ENCODE measurements around the gene LAMA2. TPM values are rescaled to one million over a fixed set of nuclear protein-coding genes. Genes with fewer than 3 reads are reported as not detected.

LAMA2 gene
- total RNA-seq, 4 donors from 2014 or later: 15.4 to 55.3 (median 38.7) TPM

GRCh38 chr6:128888444-128889175, 5.7 kb downstream of the LAMA2 start:
- TF ChIP-seq CTCF (IDR thresholded peaks at IDR 0.05) (no peak), POLR2A (IDR thresholded peaks at IDR 0.05) (no peak)
- Histone ChIP-seq H3K36me3 (no peaks in the 10 kb centered on the region), H3K9me3 (no peaks in the 10 kb centered on the region), H3K27me3 (no peaks in the 10 kb centered on the region), H3K27ac (no peak overlapping the region), H3K4me3 (no peak overlapping the region), H3K4me1 (no peaks in the 10 kb centered on the region)
- DNase-seq: no peak

- no peak overlapping the region for H3K27ac ChIP-seq
- no peak overlapping the region for H3K4me3 ChIP-seq
Measured at GRCh38 chr6:128889870-128890269, 6.9 kb downstream of the LAMA2 start.

GRCh38 chr6:128892079-128892478, 9.1 kb downstream of the LAMA2 start:
- TF ChIP-seq POLR2A (IDR thresholded peaks at IDR 0.05) (no peak), CTCF (IDR thresholded peaks at IDR 0.05) (no peak)
- H3K9me3 ChIP-seq: no peaks in the 10 kb centered on the region
- H3K4me3 ChIP-seq: no peak overlapping the region
- H3K27me3 ChIP-seq: no peaks in the 10 kb centered on the region
- no peaks in the 10 kb centered on the region for H3K36me3 ChIP-seq
- no peak overlapping the region for H3K27ac ChIP-seq
- no peak for DNase-seq
- H3K4me1 ChIP-seq: no peaks in the 10 kb centered on the region

More at GRCh38 chr6:128889870-128890269, 6.9 kb downstream of the LAMA2 start:
- no peak for TF ChIP-seq POLR2A (IDR thresholded peaks at IDR 0.05)
- TF ChIP-seq CTCF (IDR thresholded peaks at IDR 0.05): no peak
- Histone ChIP-seq H3K9me3 (no peaks in the 10 kb centered on the region), H3K36me3 (no peaks in the 10 kb centered on the region), H3K27me3 (no peaks in the 10 kb centered on the region), H3K4me1 (no peaks in the 10 kb centered on the region)
- no peak for DNase-seq

GRCh38 chr6:128899341-128900050, 16.6 kb downstream of the LAMA2 start:
- DNase-seq: no peak
- TF ChIP-seq POLR2A (IDR thresholded peaks at IDR 0.05): no peak
- no peak for TF ChIP-seq CTCF (IDR thresholded peaks at IDR 0.05)
- Histone ChIP-seq H3K4me1 (no peaks in the 10 kb centered on the region), H3K36me3 (no peaks in the 10 kb centered on the region), H3K4me3 (no peak overlapping the region), H3K27me3 (no peaks in the 10 kb centered on the region), H3K9me3 (no peaks in the 10 kb centered on the region), H3K27ac (no peak overlapping the region)

- no peaks in the 10 kb centered on the region for H3K9me3 ChIP-seq
- H3K4me3 ChIP-seq: no peak overlapping the region
- no peak for DNase-seq
- no peaks in the 10 kb centered on the region for H3K27me3 ChIP-seq
- H3K4me1 ChIP-seq: no peaks in the 10 kb centered on the region
- TF ChIP-seq POLR2A (IDR thresholded peaks at IDR 0.05): no peak
- no peak for TF ChIP-seq CTCF (IDR thresholded peaks at IDR 0.05)
- H3K36me3 ChIP-seq: no peaks in the 10 kb centered on the region
- H3K27ac ChIP-seq: no peak overlapping the region
Measured at GRCh38 chr6:128903715-128904114, 20.8 kb downstream of the LAMA2 start.
